Stimulated activated CD4-positive, alpha-beta T cell treated with anti-CD3 and anti-CD28 coated beads, Interleukin-1b, Interleukin-23, amount 100 ng/mL, for 1 hour (primary cell): ENCODE results near the gene MPST.
"Not testable (repeated sequence)": the region's sequence is repeated elsewhere in the genome, so short reads cannot be mapped to it uniquely, and the experiment has no call there.

ENCODE experiments used
- DNase-seq, 2 donors: peaks; one replicate each; pipeline ENCODE4 v3.0.0-alpha.2; 2020; ENCODE audit warnings: low read depth in 2 of 2

The MPST gene

GRCh38 chr22:37060801-37061610 lies 41.5 kb downstream of the MPST start:
- DNase-seq = no peak

GRCh38 chr22:37061611-37062375 lies 42.3 kb downstream of the MPST start:
- DNase-seq = no peak

GRCh38 chr22:37062376-37062675 lies 42.8 kb downstream of the MPST start:
- DNase-seq = no peak

- no peak for DNase-seq
Measured at GRCh38 chr22:37062702-37063381, 43.3 kb downstream of the MPST start.

GRCh38 chr22:37063431-37064420 lies 44.2 kb downstream of the MPST start:
- DNase-seq = no peak

- no peak for DNase-seq
Measured at GRCh38 chr22:37064553-37064952, 45.0 kb downstream of the MPST start.

GRCh38 chr22:37065180-37065579 lies 45.6 kb downstream of the MPST start:
- no peak for DNase-seq

GRCh38 chr22:37065961-37066360 lies 46.4 kb downstream of the MPST start:
- no peak for DNase-seq

- DNase-seq = no peak
Measured at GRCh38 chr22:37067428-37067827, 47.9 kb downstream of the MPST start.

GRCh38 chr22:37068859-37069258 lies 49.3 kb downstream of the MPST start:
- DNase-seq = no peak

- no peak for DNase-seq
Measured at GRCh38 chr22:37069319-37069718, 49.8 kb downstream of the MPST start.

GRCh38 chr22:37069719-37070118 lies 50.2 kb downstream of the MPST start:
- no peak for DNase-seq

GRCh38 chr22:37070334-37070733 lies 50.8 kb downstream of the MPST start:
- DNase-seq = no peak

- DNase-seq = no peak
Measured at GRCh38 chr22:37070744-37071143, 51.2 kb downstream of the MPST start.

GRCh38 chr22:37071850-37072592 lies 52.5 kb downstream of the MPST start:
- DNase-seq = not testable (repeated sequence)

GRCh38 chr22:37072673-37073072 lies 53.1 kb downstream of the MPST start:
- no peak for DNase-seq

GRCh38 chr22:37074537-37074936 lies 55.0 kb downstream of the MPST start:
- DNase-seq = no peak

GRCh38 chr22:37075046-37075445 lies 55.5 kb downstream of the MPST start:
- DNase-seq = no peak

GRCh38 chr22:37075822-37076433 lies 56.4 kb downstream of the MPST start:
- DNase-seq = no peak

GRCh38 chr22:37077802-37078448 lies 58.4 kb downstream of the MPST start:
- DNase-seq = peak; percentile 72 to 85
